HepG2 (cell line): Measurements from ENCODE around the gene IP6K3. TPM values are rescaled to one million over a fixed set of nuclear protein-coding genes. Genes with fewer than 3 reads are reported as not detected.
A peak's percentile ranks its signal among the peaks of the same experiment; 100 is the strongest.

Source experiments
- DMAP1 ChIP-seq: IDR thresholded peaks from 2 replicates; pipeline ENCODE4 v1.6.1; 2016
- FOXO1 ChIP-seq: sonication (generic); formaldehyde crosslinking; IDR thresholded peaks from 2 replicates; pipeline ENCODE4 v1.4.0; 2020; ENCODE audit warnings: missing genetic modification reagents
- HOXA3 ChIP-seq: sonication (generic); formaldehyde crosslinking; IDR thresholded peaks from 2 replicates; pipeline ENCODE4 v1.5.0; 2020; ENCODE audit warnings: missing genetic modification reagents
- ISL2 ChIP-seq: sonication (generic); formaldehyde crosslinking; IDR thresholded peaks from 2 replicates; pipeline ENCODE4 v1.5.0; 2020; ENCODE audit warnings: missing genetic modification reagents
- ISX ChIP-seq: sonication (generic); formaldehyde crosslinking; conservative IDR thresholded peaks from 2 replicates; pipeline ENCODE4 v1.5.0; 2020; ENCODE audit warnings: missing genetic modification reagents
- JUNB ChIP-seq: sonication (generic); formaldehyde crosslinking; IDR thresholded peaks from 2 replicates; pipeline ENCODE4 v1.8.0; 2022; ENCODE audit warnings: missing genetic modification reagents, mild to moderate bottlenecking, borderline replicate concordance
- MTA3 ChIP-seq: sonication (generic); formaldehyde crosslinking; IDR thresholded peaks from 2 replicates; pipeline ENCODE4 v1.4.0; 2020; ENCODE audit warnings: missing genetic modification reagents
- NPAS2 ChIP-seq: sonication (generic); formaldehyde crosslinking; IDR thresholded peaks from 2 replicates; pipeline ENCODE4 v1.8.0; 2022; ENCODE audit warnings: mild to moderate bottlenecking, missing genetic modification reagents, borderline replicate concordance
- PPARG ChIP-seq: conservative IDR thresholded peaks from 2 replicates; pipeline ENCODE4 v1.6.1; 2016; ENCODE audit warnings: missing biosample characterization, missing genetic modification reagents
- ZFAT ChIP-seq: sonication (generic); formaldehyde crosslinking; conservative IDR thresholded peaks from 2 replicates; pipeline ENCODE4 v1.8.1; 2023; ENCODE audit warnings: missing genetic modification reagents, inconsistent platforms
- ZNF232 ChIP-seq: sonication (generic); formaldehyde crosslinking; IDR thresholded peaks from 2 replicates; pipeline ENCODE4 v1.4.0; 2020; ENCODE audit warnings: missing genetic modification reagents, borderline replicate concordance
- ZNF709 ChIP-seq: sonication (generic); formaldehyde crosslinking; IDR thresholded peaks from 2 replicates; pipeline ENCODE4 v1.5.0; 2020; ENCODE audit warnings: mild to moderate bottlenecking, missing genetic modification reagents
- ZNF773 ChIP-seq: sonication (generic); formaldehyde crosslinking; IDR thresholded peaks from 2 replicates; pipeline ENCODE4 v1.4.0; 2020; ENCODE audit warnings: missing genetic modification reagents, borderline replicate concordance
- ZNF816 ChIP-seq: sonication (generic); formaldehyde crosslinking; IDR thresholded peaks from 2 replicates; pipeline ENCODE4 v1.8.0; 2022; ENCODE audit warnings: missing genetic modification reagents, mild to moderate bottlenecking, borderline replicate concordance
- polyA plus RNA-seq, 8 experiments: library from polyadenylated mRNA; depleted of rRNA in 3 of 8; stranded (reverse) in 7 of 8; unstranded in 1 of 8; fragments of >200 nt; fragmentation: Illumina TruSeq in 4 of 8; extraction: Trizol in 4 of 8; gene quantifications; 2 replicates each; pipeline versions ENCODE4 v1.2.1 to v1.2.3, GENCODE V29; 2011 to 2016; ENCODE audit warnings: low read depth in 4 of 8, missing spikeins in 1 of 8, mixed read lengths in 1 of 8; ENCODE audit not compliant: insufficient read depth in 1 of 8
- total RNA-seq, 5 experiments: library from RNA; depleted of rRNA; stranded (reverse); fragments of >200 nt; fragmentation: Illumina TruSeq; extraction: Trizol; gene quantifications; 2 replicates each; pipeline ENCODE4 v1.2.3, GENCODE V29; 2016; ENCODE audit warnings: low read depth in 1 of 5
- TF ChIP-seq, protein P1 (sequence below): sonication (generic); formaldehyde crosslinking; IDR thresholded peaks from 2 replicates; pipeline ENCODE4 v1.4.0; 2020; ENCODE audit warnings: missing genetic modification reagents
- TF ChIP-seq, protein P2 (sequence below): IDR thresholded peaks from 2 replicates; pipeline ENCODE4 v1.6.1; 2016; ENCODE audit warnings: low read depth, missing genetic modification reagents, missing compliant biosample characterization
- TF ChIP-seq, protein P3 (sequence below): IDR thresholded peaks from 2 replicates; pipeline ENCODE4 v1.6.1; 2018; ENCODE audit warnings: missing genetic modification reagents
- TF ChIP-seq, protein P4 (sequence below): IDR thresholded peaks from 2 replicates; pipeline ENCODE4 v1.6.1; 2016; ENCODE audit warnings: mild to moderate bottlenecking, missing biosample characterization, missing genetic modification reagents

Gene IP6K3
- total and polyA plus RNA-seq, 2 of the 13 experiments (the other 11 are each of a cell fraction or from before 2014, with no cell fraction given), result 0.11 to 0.18 TPM

DNA sequence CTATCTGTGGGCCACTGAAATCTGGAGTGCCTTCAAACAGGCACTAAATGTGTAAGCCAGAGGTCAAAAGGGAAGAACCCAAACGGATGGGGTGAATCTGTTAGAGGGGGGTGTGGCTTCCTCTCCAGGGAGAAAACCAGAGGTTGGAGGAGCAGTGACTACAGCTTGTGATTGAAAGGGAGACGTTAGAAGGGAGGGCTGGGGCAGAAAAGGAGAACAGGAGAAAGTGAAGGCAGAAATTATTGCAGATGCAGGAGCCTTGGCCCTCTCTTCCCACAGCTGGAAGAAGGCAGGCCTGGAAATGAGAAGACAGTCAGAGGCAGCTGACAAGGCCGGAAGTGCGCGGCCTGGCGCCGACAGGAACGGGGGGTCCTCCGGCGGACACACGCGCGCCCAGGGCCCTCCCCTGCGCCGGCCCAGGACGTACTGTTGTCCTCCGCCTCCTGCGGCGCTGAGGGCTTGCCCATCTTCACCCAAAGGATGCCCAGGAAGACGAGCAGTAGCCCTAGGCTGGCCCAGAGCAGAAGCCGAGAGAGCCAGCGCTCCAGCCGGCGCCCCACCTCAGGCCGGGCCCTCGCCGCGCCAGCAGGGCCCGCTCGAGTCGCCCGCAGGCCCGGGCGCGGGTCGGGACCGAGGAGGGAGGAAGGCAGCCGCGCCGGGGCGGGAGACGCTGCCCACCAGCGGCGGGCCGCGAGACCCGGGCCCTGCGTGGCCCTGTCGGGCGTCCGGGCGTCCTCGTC lies 41.4 kb upstream of the IP6K3 start (continued):
- no peak for TF ChIP-seq NPAS2 (CRISPR knock-in tag)
- peak; percentile 24; the same call in 1 of the 2 replicates for TF ChIP-seq ISL2
- peak; percentile 74 for TF ChIP-seq HOXA3 (CRISPR knock-in tag)
- no peak; the same call in 1 of the 2 replicates for TF ChIP-seq ZNF709 (CRISPR knock-in tag)
- TF ChIP-seq, protein P1, sequence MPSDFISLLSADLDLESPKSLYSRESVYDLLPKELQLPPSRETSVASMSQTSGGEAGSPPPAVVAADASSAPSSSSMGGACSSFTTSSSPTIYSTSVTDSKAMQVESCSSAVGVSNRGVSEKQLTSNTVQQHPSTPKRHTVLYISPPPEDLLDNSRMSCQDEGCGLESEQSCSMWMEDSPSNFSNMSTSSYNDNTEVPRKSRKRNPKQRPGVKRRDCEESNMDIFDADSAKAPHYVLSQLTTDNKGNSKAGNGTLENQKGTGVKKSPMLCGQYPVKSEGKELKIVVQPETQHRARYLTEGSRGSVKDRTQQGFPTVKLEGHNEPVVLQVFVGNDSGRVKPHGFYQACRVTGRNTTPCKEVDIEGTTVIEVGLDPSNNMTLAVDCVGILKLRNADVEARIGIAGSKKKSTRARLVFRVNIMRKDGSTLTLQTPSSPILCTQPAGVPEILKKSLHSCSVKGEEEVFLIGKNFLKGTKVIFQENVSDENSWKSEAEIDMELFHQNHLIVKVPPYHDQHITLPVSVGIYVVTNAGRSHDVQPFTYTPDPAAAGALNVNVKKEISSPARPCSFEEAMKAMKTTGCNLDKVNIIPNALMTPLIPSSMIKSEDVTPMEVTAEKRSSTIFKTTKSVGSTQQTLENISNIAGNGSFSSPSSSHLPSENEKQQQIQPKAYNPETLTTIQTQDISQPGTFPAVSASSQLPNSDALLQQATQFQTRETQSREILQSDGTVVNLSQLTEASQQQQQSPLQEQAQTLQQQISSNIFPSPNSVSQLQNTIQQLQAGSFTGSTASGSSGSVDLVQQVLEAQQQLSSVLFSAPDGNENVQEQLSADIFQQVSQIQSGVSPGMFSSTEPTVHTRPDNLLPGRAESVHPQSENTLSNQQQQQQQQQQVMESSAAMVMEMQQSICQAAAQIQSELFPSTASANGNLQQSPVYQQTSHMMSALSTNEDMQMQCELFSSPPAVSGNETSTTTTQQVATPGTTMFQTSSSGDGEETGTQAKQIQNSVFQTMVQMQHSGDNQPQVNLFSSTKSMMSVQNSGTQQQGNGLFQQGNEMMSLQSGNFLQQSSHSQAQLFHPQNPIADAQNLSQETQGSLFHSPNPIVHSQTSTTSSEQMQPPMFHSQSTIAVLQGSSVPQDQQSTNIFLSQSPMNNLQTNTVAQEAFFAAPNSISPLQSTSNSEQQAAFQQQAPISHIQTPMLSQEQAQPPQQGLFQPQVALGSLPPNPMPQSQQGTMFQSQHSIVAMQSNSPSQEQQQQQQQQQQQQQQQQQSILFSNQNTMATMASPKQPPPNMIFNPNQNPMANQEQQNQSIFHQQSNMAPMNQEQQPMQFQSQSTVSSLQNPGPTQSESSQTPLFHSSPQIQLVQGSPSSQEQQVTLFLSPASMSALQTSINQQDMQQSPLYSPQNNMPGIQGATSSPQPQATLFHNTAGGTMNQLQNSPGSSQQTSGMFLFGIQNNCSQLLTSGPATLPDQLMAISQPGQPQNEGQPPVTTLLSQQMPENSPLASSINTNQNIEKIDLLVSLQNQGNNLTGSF (CRISPR knock-in tag), result 0 out of 2 replicates have a peak, but pooled peaks have one; percentile 3
- TF ChIP-seq JUNB, result no peak; the same call in 1 of the 2 replicates
- TF ChIP-seq ZFAT (CRISPR knock-in tag), result no peak
- TF ChIP-seq FOXO1 (CRISPR knock-in tag), result no peak
- TF ChIP-seq, protein P2, sequence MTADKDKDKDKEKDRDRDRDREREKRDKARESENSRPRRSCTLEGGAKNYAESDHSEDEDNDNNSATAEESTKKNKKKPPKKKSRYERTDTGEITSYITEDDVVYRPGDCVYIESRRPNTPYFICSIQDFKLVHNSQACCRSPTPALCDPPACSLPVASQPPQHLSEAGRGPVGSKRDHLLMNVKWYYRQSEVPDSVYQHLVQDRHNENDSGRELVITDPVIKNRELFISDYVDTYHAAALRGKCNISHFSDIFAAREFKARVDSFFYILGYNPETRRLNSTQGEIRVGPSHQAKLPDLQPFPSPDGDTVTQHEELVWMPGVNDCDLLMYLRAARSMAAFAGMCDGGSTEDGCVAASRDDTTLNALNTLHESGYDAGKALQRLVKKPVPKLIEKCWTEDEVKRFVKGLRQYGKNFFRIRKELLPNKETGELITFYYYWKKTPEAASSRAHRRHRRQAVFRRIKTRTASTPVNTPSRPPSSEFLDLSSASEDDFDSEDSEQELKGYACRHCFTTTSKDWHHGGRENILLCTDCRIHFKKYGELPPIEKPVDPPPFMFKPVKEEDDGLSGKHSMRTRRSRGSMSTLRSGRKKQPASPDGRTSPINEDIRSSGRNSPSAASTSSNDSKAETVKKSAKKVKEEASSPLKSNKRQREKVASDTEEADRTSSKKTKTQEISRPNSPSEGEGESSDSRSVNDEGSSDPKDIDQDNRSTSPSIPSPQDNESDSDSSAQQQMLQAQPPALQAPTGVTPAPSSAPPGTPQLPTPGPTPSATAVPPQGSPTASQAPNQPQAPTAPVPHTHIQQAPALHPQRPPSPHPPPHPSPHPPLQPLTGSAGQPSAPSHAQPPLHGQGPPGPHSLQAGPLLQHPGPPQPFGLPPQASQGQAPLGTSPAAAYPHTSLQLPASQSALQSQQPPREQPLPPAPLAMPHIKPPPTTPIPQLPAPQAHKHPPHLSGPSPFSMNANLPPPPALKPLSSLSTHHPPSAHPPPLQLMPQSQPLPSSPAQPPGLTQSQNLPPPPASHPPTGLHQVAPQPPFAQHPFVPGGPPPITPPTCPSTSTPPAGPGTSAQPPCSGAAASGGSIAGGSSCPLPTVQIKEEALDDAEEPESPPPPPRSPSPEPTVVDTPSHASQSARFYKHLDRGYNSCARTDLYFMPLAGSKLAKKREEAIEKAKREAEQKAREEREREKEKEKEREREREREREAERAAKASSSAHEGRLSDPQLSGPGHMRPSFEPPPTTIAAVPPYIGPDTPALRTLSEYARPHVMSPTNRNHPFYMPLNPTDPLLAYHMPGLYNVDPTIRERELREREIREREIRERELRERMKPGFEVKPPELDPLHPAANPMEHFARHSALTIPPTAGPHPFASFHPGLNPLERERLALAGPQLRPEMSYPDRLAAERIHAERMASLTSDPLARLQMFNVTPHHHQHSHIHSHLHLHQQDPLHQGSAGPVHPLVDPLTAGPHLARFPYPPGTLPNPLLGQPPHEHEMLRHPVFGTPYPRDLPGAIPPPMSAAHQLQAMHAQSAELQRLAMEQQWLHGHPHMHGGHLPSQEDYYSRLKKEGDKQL (CRISPR knock-in tag), result no peak
- TF ChIP-seq, protein P3, sequence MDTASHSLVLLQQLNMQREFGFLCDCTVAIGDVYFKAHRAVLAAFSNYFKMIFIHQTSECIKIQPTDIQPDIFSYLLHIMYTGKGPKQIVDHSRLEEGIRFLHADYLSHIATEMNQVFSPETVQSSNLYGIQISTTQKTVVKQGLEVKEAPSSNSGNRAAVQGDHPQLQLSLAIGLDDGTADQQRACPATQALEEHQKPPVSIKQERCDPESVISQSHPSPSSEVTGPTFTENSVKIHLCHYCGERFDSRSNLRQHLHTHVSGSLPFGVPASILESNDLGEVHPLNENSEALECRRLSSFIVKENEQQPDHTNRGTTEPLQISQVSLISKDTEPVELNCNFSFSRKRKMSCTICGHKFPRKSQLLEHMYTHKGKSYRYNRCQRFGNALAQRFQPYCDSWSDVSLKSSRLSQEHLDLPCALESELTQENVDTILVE (CRISPR knock-in tag), result peak; percentile 47; the same call in 1 of the 2 replicates
- TF ChIP-seq, protein P4, sequence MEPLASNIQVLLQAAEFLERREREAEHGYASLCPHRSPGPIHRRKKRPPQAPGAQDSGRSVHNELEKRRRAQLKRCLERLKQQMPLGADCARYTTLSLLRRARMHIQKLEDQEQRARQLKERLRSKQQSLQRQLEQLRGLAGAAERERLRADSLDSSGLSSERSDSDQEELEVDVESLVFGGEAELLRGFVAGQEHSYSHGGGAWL (CRISPR knock-in tag), result no peak; the same call in 1 of the 2 replicates
- TF ChIP-seq ZNF816 (CRISPR knock-in tag), result no peak
- 0 out of 2 replicates have a peak, but pooled peaks have one; percentile 10 for TF ChIP-seq PPARG (CRISPR knock-in tag)
- peak; percentile 26; the same call in 1 of the 2 replicates for TF ChIP-seq DMAP1 (CRISPR knock-in tag)
- no peak for TF ChIP-seq ISX
- TF ChIP-seq MTA3 (CRISPR knock-in tag), result no peak
- TF ChIP-seq ZNF773 (CRISPR knock-in tag), result no peak
- TF ChIP-seq ZNF232 (CRISPR knock-in tag), result no peak
